Dendritic cell treated with granulocyte-macrophage colony-stimulating factor and Interleukin-4, amounts not matched to agents 40 ng/mL and 50 ng/mL, for 4 days (primary cell): ENCODE data around the gene SULT1C2.
"Not testable (repeated sequence)": the region's sequence is repeated elsewhere in the genome, so short reads cannot be mapped to it uniquely, and the experiment has no call there.

ENCODE experiments used
- H3K27ac Mint-ChIP-seq: one replicate; pipeline ENCODE4 v1.8.0; 2022; ENCODE audit warnings: mild to moderate bottlenecking, mixed read lengths
- H3K27me3 Mint-ChIP-seq: one replicate; pipeline ENCODE4 v1.8.0; 2022; ENCODE audit warnings: mild to moderate bottlenecking, mixed read lengths
- H3K36me3 Mint-ChIP-seq: one replicate; pipeline ENCODE4 v1.8.0; 2022; ENCODE audit warnings: low read depth, mixed read lengths
- H3K4me1 Mint-ChIP-seq: one replicate; pipeline ENCODE4 v1.8.0; 2022; ENCODE audit warnings: low read depth, mixed read lengths
- H3K4me3 Mint-ChIP-seq: one replicate; pipeline ENCODE4 v1.8.0; 2022; ENCODE audit warnings: mild to moderate bottlenecking, moderate library complexity, mixed read lengths
- H3K9me3 Mint-ChIP-seq: one replicate; pipeline ENCODE4 v1.8.0; 2022; ENCODE audit warnings: mixed read lengths
- intact Hi-C: fragments of 100-400 bp; cut with micrococcal nuclease; formaldehyde crosslinking; loops from one replicate; pipeline ENCODE4 v1.15.0; 2022

Gene SULT1C2

GRCh38 chr2:108270768-108271506, 17.8 kb upstream of the SULT1C2 start:
- Mint-ChIP-seq H3K27ac (no peak overlapping the region), H3K4me1 (peaks cover 9% of the 10 kb centered on the region), H3K9me3 (no peaks in the 10 kb centered on the region), H3K36me3 (no peaks in the 10 kb centered on the region), H3K27me3 (no peaks in the 10 kb centered on the region), H3K4me3 (no peak overlapping the region)
- intact Hi-C loops: no loop called here

GRCh38 chr2:108271691-108272253, 16.9 kb upstream of the SULT1C2 start:
- intact Hi-C loops: no loop called here
- Mint-ChIP-seq H3K9me3 (no peaks in the 10 kb centered on the region), H3K4me1 (peaks cover 8% of the 10 kb centered on the region), H3K27ac (no peak overlapping the region), H3K36me3 (no peaks in the 10 kb centered on the region), H3K27me3 (no peaks in the 10 kb centered on the region), H3K4me3 (no peak overlapping the region)

DNA sequence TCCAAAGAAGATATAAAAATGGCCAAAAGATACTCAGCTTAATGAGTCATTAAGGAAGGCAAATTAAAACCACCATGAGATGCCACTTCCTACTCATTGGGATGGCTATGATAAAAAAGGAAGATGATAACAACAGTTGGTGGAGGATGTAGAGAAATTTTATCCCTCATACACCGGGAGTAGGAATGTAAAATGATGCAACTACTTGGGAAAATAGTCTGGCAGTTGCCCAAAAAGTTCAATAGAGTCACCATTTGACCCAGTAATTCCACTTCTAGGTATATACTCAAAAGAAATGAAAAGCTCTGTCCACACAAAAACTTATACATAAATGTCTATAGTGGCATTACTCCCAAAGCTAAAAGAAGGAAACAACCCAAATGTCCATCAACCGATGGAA, 10.1 kb upstream of the SULT1C2 start:
- no peak overlapping the region for H3K4me3 Mint-ChIP-seq
- no peaks in the 10 kb centered on the region for H3K4me1 Mint-ChIP-seq
- intact Hi-C loops: no loop called here
- no peaks in the 10 kb centered on the region for H3K36me3 Mint-ChIP-seq
- H3K27ac Mint-ChIP-seq: no peak overlapping the region
- H3K27me3 Mint-ChIP-seq: no peaks in the 10 kb centered on the region
- H3K9me3 Mint-ChIP-seq: no peaks in the 10 kb centered on the region

DNA sequence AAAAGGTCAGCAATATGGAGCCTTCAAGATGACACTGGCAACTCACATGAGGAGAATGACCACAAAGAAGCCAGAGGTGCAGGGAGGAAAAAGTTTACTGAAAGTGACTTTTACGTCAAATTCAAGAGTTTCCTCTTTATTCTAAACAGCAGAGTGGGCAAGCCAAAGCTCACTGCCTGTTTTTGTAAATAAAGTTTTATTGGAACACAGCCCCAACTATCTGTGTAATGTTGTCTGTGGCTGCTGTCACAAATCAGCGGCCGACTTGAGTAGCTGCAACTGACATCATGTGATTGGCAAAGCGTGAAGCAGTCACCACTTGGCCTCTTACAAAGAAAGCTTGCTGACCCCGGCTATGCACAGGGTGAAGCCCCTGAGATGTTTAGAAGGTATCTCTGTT, 9.2 kb upstream of the SULT1C2 start:
- H3K27me3 Mint-ChIP-seq: no peaks in the 10 kb centered on the region
- no peak overlapping the region for H3K27ac Mint-ChIP-seq
- no peaks in the 10 kb centered on the region for H3K36me3 Mint-ChIP-seq
- H3K4me3 Mint-ChIP-seq: no peak overlapping the region
- H3K9me3 Mint-ChIP-seq: no peaks in the 10 kb centered on the region
- H3K4me1 Mint-ChIP-seq: no peaks in the 10 kb centered on the region
- intact Hi-C loops: no loop called here

- no peaks in the 10 kb centered on the region for H3K36me3 Mint-ChIP-seq
- H3K4me3 Mint-ChIP-seq: no peak overlapping the region
- intact Hi-C loops: no loop called here
- no peaks in the 10 kb centered on the region for H3K27me3 Mint-ChIP-seq
- no peaks in the 10 kb centered on the region for H3K4me1 Mint-ChIP-seq
- no peaks in the 10 kb centered on the region for H3K9me3 Mint-ChIP-seq
- no peak overlapping the region for H3K27ac Mint-ChIP-seq
These were observed 8.2 kb upstream of the SULT1C2 start for GRCh38 chr2:108280466-108280865.

DNA sequence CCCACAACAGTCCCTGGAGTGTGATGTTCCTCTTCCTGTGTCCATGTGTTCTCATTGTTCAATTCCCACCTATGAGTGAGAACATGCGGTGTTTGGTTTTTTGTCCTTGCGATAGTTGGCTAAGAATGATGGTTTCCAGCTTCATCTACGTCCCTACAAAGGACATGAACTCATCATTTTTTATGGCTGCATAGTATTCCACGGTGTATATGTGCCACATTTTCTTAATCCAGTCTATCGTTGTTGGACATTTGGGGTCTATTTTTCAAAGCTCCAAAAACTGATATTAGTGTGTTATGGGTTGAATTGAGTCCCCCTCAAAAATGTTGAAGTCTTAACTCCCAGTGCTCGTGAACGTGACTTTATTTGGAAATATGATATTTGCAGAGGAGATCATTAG, 4.1 kb upstream of the SULT1C2 start:
- H3K36me3 Mint-ChIP-seq, H3K4me1 Mint-ChIP-seq, H3K4me3 Mint-ChIP-seq, H3K27ac Mint-ChIP-seq, H3K9me3 Mint-ChIP-seq, H3K27me3 Mint-ChIP-seq, intact Hi-C loops: not testable (repeated sequence)

GRCh38 chr2:108285616-108286015, 3.1 kb upstream of the SULT1C2 start:
- Mint-ChIP-seq H3K27ac (no peak overlapping the region), H3K4me1 (no peaks in the 10 kb centered on the region), H3K27me3 (no peaks in the 10 kb centered on the region), H3K36me3 (no peaks in the 10 kb centered on the region), H3K4me3 (no peak overlapping the region), H3K9me3 (no peaks in the 10 kb centered on the region)
- intact Hi-C loops: no loop called here

- H3K4me1 Mint-ChIP-seq: no peaks in the 10 kb centered on the region
- no peaks in the 10 kb centered on the region for H3K27me3 Mint-ChIP-seq
- no peak overlapping the region for H3K4me3 Mint-ChIP-seq
- H3K27ac Mint-ChIP-seq: no peak overlapping the region
- intact Hi-C loops: no loop called here
- no peaks in the 10 kb centered on the region for H3K36me3 Mint-ChIP-seq
- H3K9me3 Mint-ChIP-seq: no peaks in the 10 kb centered on the region
These were observed 1.5 kb upstream of the SULT1C2 start for GRCh38 chr2:108287169-108287568.

- H3K27ac Mint-ChIP-seq: no peak overlapping the region
- no peaks in the 10 kb centered on the region for H3K9me3 Mint-ChIP-seq
- intact Hi-C loops: no loop called here
- H3K36me3 Mint-ChIP-seq: no peaks in the 10 kb centered on the region
- no peaks in the 10 kb centered on the region for H3K27me3 Mint-ChIP-seq
- no peaks in the 10 kb centered on the region for H3K4me1 Mint-ChIP-seq
- H3K4me3 Mint-ChIP-seq: no peak overlapping the region
These were observed 5.2 kb downstream of the SULT1C2 start for GRCh38 chr2:108293850-108294249.

DNA sequence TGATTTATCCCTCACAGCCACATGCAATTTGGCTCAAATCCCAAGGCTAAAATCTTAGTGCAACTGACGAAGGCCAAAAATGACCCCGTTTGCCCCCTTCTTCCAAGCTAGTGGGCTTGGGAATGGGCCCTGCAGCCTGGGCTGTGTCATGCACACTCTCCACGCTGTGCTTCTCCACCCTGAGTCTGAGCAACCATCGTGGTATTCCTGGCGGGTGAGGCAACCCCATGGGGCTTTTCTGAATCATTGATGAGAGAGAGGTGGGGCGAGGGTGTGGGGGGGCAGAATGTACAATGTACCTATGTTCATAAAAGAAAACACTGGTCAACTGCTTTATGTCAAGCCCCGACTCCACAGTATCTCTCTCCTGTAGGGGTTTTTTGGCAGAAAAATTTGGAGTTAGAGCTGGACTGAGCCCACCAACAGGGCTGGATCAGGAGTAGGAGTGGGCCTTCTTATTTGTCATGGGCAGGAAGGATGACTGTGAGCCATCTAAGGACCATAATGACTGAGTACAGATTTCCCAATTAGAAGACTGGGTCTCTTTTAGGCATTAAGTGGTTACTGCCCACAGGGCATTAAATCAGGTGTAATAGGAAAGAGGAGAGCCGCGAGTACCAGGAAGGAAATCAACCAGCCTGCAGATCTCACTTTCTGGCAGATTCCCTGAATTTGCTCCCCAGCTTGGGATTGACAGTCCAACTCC, 8.9 kb downstream of the SULT1C2 start:
- H3K27me3 Mint-ChIP-seq: no peaks in the 10 kb centered on the region
- no peaks in the 10 kb centered on the region for H3K36me3 Mint-ChIP-seq
- H3K4me3 Mint-ChIP-seq: no peak overlapping the region
- no peaks in the 10 kb centered on the region for H3K9me3 Mint-ChIP-seq
- no peak overlapping the region for H3K27ac Mint-ChIP-seq
- intact Hi-C loops: no loop called here
- H3K4me1 Mint-ChIP-seq: no peaks in the 10 kb centered on the region

- H3K27ac Mint-ChIP-seq: no peak overlapping the region
- H3K36me3 Mint-ChIP-seq: no peaks in the 10 kb centered on the region
- intact Hi-C loops: no loop called here
These were observed 12.9 kb downstream of the SULT1C2 start for GRCh38 chr2:108301558-108301957.

DNA sequence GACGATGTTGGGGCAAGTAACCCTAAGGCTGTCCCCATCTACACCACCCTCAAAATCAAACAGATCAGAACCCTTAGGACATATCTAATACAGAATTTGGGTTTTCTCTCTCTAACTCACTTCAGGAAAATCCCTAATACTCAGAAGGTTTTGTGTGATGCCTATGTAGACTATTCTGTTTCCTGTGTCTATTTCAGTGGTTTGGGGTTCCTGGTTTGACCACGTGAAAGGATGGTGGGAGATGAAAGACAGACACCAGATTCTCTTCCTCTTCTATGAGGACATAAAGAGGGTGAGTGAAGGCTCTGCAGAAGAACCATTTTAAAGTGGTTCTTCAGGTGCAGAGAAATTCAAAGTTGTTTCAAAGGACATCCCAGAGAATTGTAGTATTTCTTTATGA, 16.3 kb downstream of the SULT1C2 start:
- no peaks in the 10 kb centered on the region for H3K36me3 Mint-ChIP-seq
- H3K4me3 Mint-ChIP-seq: no peak overlapping the region
- H3K27me3 Mint-ChIP-seq: no peaks in the 10 kb centered on the region
- H3K4me1 Mint-ChIP-seq: no peaks in the 10 kb centered on the region
- intact Hi-C loops: no loop called here
- no peaks in the 10 kb centered on the region for H3K9me3 Mint-ChIP-seq
- no peak overlapping the region for H3K27ac Mint-ChIP-seq

More at GRCh38 chr2:108301558-108301957, 12.9 kb downstream of the SULT1C2 start:
- Mint-ChIP-seq H3K27me3 (no peaks in the 10 kb centered on the region), H3K4me1 (no peaks in the 10 kb centered on the region), H3K9me3 (no peaks in the 10 kb centered on the region), H3K4me3 (no peak overlapping the region)

- Mint-ChIP-seq H3K4me3 (no peak overlapping the region), H3K27me3 (no peaks in the 10 kb centered on the region), H3K9me3 (no peaks in the 10 kb centered on the region), H3K4me1 (no peaks in the 10 kb centered on the region), H3K27ac (no peak overlapping the region), H3K36me3 (no peaks in the 10 kb centered on the region)
- intact Hi-C loops: no loop called here
These were observed 17.2 kb downstream of the SULT1C2 start for GRCh38 chr2:108305901-108306300.

DNA sequence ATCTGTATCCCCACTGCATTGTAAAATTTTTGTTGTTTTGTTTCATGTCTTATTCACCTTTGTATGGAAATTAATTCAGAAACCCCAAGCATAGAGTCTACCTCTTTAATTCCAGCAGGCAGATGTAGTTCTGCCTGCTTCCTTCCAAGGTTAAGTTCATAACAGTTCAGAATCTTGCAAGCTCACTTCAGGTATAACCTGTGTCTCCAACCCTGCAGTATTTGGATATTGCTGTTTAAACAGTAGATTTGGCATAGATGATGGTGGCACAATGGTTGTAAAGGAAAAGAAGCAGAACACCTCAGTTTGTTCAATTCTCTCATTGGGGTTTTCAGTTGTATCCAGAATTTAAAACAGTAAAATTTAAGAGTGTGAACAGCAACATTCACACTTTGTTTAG, 21.2 kb downstream of the SULT1C2 start:
- no peaks in the 10 kb centered on the region for H3K4me1 Mint-ChIP-seq
- H3K9me3 Mint-ChIP-seq: peaks cover 12% of the 10 kb centered on the region
- no peaks in the 10 kb centered on the region for H3K36me3 Mint-ChIP-seq
- no peaks in the 10 kb centered on the region for H3K27me3 Mint-ChIP-seq
- intact Hi-C loops: no loop called here
- H3K27ac Mint-ChIP-seq: no peak overlapping the region
- no peak overlapping the region for H3K4me3 Mint-ChIP-seq
